Gastrocnemius medialis (tissue), 4 donors: Measurements from ENCODE around the gene ASPG. TPM values are rescaled to one million over a fixed set of nuclear protein-coding genes. Genes with fewer than 3 reads are reported as not detected.

Experiments
- ATAC-seq, 2 donors: fragments of 150-250 bp; one replicate each; pipeline ENCODE4 v1.9.1; 2016
- DNase-seq, 2 donors: peaks; one replicate each; pipeline ENCODE4 v3.0.0-alpha.2; 2019
- H3K27ac ChIP-seq, 4 donors: fragments of 200-600 bp; sonication (generic); 1 replicate in 1 of 4; 2 replicates in 3 of 4; pipeline ENCODE4 v1.5.1; 2016 to 2018; ENCODE audit warnings: mild to moderate bottlenecking in 2 of 4, moderate library complexity in 1 of 4
- H3K27me3 ChIP-seq, 3 donors: fragments of 200-600 bp; sonication (generic) in 2 of 3; 1 replicate in 1 of 3; 2 replicates in 2 of 3; pipeline versions ENCODE4 v1.5.1 to v1.6.0; 2016 to 2019; ENCODE audit warnings: mild to moderate bottlenecking in 1 of 3, moderate library complexity in 1 of 3
- H3K36me3 ChIP-seq, 2 donors: fragments of 200-600 bp; sonication (generic) in 1 of 2; one replicate each; pipeline ENCODE4 v1.5.1; 2017 to 2018
- H3K4me1 ChIP-seq, 2 donors: fragments of 200-600 bp; sonication (generic) in 1 of 2; one replicate each; pipeline ENCODE4 v1.5.1; 2016 to 2017; ENCODE audit warnings: mild to moderate bottlenecking in 2 of 2
- H3K4me3 ChIP-seq, 4 donors: fragments of 200-600 bp; sonication (generic) in 3 of 4; 1 replicate in 1 of 4; 2 replicates in 3 of 4; pipeline ENCODE4 v1.5.1; 2016 to 2019; ENCODE audit warnings: mild to moderate bottlenecking in 2 of 4
- H3K9me3 ChIP-seq, 3 donors: fragments of 200-600 bp; sonication (generic) in 2 of 3; 1 replicate in 1 of 3; 2 replicates in 2 of 3; pipeline ENCODE4 v1.5.1; 2016 to 2019
- POLR2A ChIP-seq, 2 donors: fragments of 450-650 bp; IDR thresholded peaks; one replicate each; pipeline ENCODE4 v1.6.1; 2017; ENCODE audit warnings: antibody characterized with exemption in 2 of 2, mild to moderate bottlenecking in 2 of 2, moderate library complexity in 2 of 2
- in situ Hi-C, 4 donors: fragments of 200-750 bp; cut with MboI; loops; one replicate each; pipeline versions ENCODE4 v1.15.0 to v1.8.0; 2017; ENCODE audit warnings: low sequenced_read_pairs in 4 of 4
- intact Hi-C: fragments of 100-400 bp; cut with DNase I; formaldehyde crosslinking; loops from one replicate; pipeline ENCODE4 v1.15.1; 2023; ENCODE audit warnings: low total_unique reads
- total RNA-seq, 4 donors: library from RNA; depleted of rRNA; stranded (reverse); fragments of >200 nt; gene quantifications; one replicate each; pipeline versions ENCODE4 v1.1.0 to v1.2.3, GENCODE V29; 2016
- TF ChIP-seq, protein P1 (sequence below), 5 experiments: fragments of 450-650 bp in 3 of 5; fragments of 200-600 bp in 2 of 5; sonication (generic) in 2 of 5; IDR thresholded peaks in 4 of 5; conservative IDR thresholded peaks in 1 of 5; 1 replicate in 4 of 5; 2 replicates in 1 of 5; pipeline ENCODE4 v1.5.1; 2016 to 2019; ENCODE audit warnings: antibody characterized with exemption in 5 of 5, mild to moderate bottlenecking in 3 of 5, moderate library complexity in 3 of 5

The ASPG gene
- total RNA-seq, 4 donors from 2014 or later = 0.20 TPM; not detected in 3

- Histone ChIP-seq H3K27ac (no peak overlapping the region), H3K9me3 (no peaks in the 10 kb centered on the region), H3K4me1 (no peaks in the 10 kb centered on the region), H3K4me3 (no peak overlapping the region), H3K36me3 (no peaks in the 10 kb centered on the region), H3K27me3 (peaks cover 0 to 5% (median 0%) of the 10 kb centered on the region in 3 donors)
- intact Hi-C loops (no loop called here), in situ Hi-C loops (no loop called here)
- ATAC-seq (no peak), DNase-seq (no peak)
- TF ChIP-seq POLR2A (IDR thresholded peaks at IDR 0.05) = no peak
These were observed 23.2 kb upstream of the ASPG start for GRCh38 chr14:104062281-104062680.

- in situ Hi-C loops = no loop called here
These were observed 21.5 kb upstream of the ASPG start for GRCh38 chr14:104064003-104064402.

GRCh38 chr14:104066279-104066678, 19.2 kb upstream of the ASPG start:
- Histone ChIP-seq H3K4me1 (no peaks in the 10 kb centered on the region), H3K27me3 (peaks cover 0 to 18% (median 7%) of the 10 kb centered on the region in 3 donors), H3K4me3 (no peak overlapping the region), H3K27ac (no peak overlapping the region), H3K36me3 (no peaks in the 10 kb centered on the region), H3K9me3 (no peaks in the 10 kb centered on the region)
- TF ChIP-seq, protein P1, sequence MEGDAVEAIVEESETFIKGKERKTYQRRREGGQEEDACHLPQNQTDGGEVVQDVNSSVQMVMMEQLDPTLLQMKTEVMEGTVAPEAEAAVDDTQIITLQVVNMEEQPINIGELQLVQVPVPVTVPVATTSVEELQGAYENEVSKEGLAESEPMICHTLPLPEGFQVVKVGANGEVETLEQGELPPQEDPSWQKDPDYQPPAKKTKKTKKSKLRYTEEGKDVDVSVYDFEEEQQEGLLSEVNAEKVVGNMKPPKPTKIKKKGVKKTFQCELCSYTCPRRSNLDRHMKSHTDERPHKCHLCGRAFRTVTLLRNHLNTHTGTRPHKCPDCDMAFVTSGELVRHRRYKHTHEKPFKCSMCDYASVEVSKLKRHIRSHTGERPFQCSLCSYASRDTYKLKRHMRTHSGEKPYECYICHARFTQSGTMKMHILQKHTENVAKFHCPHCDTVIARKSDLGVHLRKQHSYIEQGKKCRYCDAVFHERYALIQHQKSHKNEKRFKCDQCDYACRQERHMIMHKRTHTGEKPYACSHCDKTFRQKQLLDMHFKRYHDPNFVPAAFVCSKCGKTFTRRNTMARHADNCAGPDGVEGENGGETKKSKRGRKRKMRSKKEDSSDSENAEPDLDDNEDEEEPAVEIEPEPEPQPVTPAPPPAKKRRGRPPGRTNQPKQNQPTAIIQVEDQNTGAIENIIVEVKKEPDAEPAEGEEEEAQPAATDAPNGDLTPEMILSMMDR (IDR thresholded peaks at IDR 0.05 in 4 of 5, conservative IDR thresholded peaks at IDR 0.05 in 1 of 5) = no peak
- no peak for TF ChIP-seq POLR2A (IDR thresholded peaks at IDR 0.05)
- in situ Hi-C loops (no loop called here), intact Hi-C loops (no loop called here)
- no peak for DNase-seq
- ATAC-seq = no peak

More at GRCh38 chr14:104064003-104064402, 21.5 kb upstream of the ASPG start:
- intact Hi-C loops = no loop called here
- no peaks in the 10 kb centered on the region for H3K9me3 ChIP-seq
- peaks cover 0 to 9% (median 2%) of the 10 kb centered on the region in 3 donors for H3K27me3 ChIP-seq
- H3K4me1 ChIP-seq = no peaks in the 10 kb centered on the region
- no peak overlapping the region for H3K4me3 ChIP-seq
- H3K27ac ChIP-seq = no peak overlapping the region
- no peak for DNase-seq
- ATAC-seq = no peak
- no peak for TF ChIP-seq POLR2A (IDR thresholded peaks at IDR 0.05)
- TF ChIP-seq, protein P1 (IDR thresholded peaks at IDR 0.05 in 4 of 5, conservative IDR thresholded peaks at IDR 0.05 in 1 of 5) = no peak
- H3K36me3 ChIP-seq = no peaks in the 10 kb centered on the region

GRCh38 chr14:104066719-104067295, 18.7 kb upstream of the ASPG start:
- Histone ChIP-seq H3K9me3 (no peaks in the 10 kb centered on the region), H3K4me3 (no peak overlapping the region), H3K27ac (no peak overlapping the region), H3K4me1 (no peaks in the 10 kb centered on the region), H3K27me3 (peaks cover 0 to 18% (median 9%) of the 10 kb centered on the region in 3 donors), H3K36me3 (no peaks in the 10 kb centered on the region)
- intact Hi-C loops (no loop called here), in situ Hi-C loops (no loop called here)
- no peak for TF ChIP-seq POLR2A (IDR thresholded peaks at IDR 0.05)
- TF ChIP-seq, protein P1 (IDR thresholded peaks at IDR 0.05 in 4 of 5, conservative IDR thresholded peaks at IDR 0.05 in 1 of 5) = no peak
- ATAC-seq = no peak
- DNase-seq = no peak

- H3K4me1 ChIP-seq = no peaks in the 10 kb centered on the region
- no peak overlapping the region for H3K27ac ChIP-seq
- TF ChIP-seq, protein P1 (IDR thresholded peaks at IDR 0.05 in 4 of 5, conservative IDR thresholded peaks at IDR 0.05 in 1 of 5) = no peak
- no peak for TF ChIP-seq POLR2A (IDR thresholded peaks at IDR 0.05)
- H3K36me3 ChIP-seq = no peaks in the 10 kb centered on the region
- H3K4me3 ChIP-seq = no peak overlapping the region
- DNase-seq (no peak), ATAC-seq (no peak)
- in situ Hi-C loops (no loop called here), intact Hi-C loops (no loop called here)
- peaks cover 0 to 23% (median 14%) of the 10 kb centered on the region in 3 donors for H3K27me3 ChIP-seq
- H3K9me3 ChIP-seq = peaks cover 0 to 4% (median 0%) of the 10 kb centered on the region in 3 donors
These were observed 16.0 kb upstream of the ASPG start for GRCh38 chr14:104069541-104069940.
